ENCODE data around the gene NECAB3.
"Not testable (repeated sequence)": the region's sequence is repeated elsewhere in the genome, so short reads cannot be mapped to it uniquely, and the experiment has no call there.

The NECAB3 gene

DNA sequence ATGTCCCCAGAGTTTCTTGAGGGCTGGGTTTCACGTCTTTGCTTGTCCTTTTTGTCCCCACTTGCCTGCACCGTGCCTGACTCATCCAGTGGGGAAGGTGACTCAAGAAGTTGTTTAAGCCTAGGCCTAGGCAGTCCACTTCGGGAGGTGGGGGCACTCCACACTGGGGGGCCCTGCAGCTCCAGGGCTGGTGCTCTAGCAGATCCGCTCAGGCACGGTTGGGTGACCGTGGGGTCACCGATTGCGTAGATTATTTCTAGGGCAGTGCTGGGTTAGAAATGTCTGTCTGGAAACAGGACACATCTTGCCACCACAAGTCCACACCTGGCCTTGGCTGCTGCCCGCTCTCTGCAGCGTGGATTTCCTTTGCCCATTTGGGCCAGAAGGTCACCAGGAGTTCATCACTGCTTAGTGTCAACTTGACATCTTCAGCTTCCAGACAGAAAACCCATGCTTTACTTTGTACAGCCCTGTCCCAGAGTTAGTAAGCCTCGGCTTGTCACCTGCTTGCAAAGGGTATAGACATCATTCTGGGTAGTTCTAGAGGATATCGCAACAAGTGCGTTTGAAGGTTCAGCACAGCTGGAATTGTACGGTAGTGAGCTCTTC, 25.7 kb downstream of the NECAB3 start:
- DNase-seq, result peak; percentile 14 to 88

DNA sequence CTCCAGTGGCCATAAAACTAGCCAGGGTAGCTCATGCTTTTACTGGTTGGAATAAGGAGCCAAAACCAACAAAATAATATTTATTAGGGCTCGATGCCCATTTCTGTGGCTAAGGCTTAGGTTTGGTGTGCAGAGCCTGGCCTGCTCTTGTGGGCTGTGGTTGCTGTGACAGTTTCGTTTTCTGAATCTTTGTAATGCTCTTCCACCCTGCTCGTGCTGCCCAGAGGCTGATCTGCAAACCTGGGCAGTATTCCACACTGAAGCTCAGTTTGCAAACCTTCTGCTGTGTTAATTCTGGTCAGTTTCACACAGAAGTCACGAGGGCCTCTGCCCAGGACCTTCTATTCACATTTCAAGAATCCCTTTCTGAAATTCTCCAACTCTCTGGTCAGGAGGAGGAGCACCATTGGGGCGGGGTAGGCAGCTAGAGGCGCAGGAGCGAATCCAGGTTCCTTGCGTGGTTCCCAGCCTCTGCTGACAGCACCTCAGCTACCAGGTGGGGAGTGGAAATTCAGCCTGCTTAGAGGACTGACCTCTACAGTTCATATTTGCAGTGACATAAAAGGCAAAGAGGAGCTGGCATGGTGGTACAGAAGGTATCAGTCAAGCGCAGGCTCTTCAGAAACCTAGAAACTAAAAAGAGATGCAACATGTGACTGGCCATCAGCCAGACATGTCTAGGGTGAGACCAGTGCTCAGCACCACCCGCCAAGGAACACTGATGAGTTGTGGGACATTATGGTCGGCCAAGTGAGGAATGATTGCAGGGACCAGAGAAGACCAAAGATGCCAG, 26.4 kb downstream of the NECAB3 start:
- peak in 1 of 2 experiments; percentile 59 for DNase-seq

DNA sequence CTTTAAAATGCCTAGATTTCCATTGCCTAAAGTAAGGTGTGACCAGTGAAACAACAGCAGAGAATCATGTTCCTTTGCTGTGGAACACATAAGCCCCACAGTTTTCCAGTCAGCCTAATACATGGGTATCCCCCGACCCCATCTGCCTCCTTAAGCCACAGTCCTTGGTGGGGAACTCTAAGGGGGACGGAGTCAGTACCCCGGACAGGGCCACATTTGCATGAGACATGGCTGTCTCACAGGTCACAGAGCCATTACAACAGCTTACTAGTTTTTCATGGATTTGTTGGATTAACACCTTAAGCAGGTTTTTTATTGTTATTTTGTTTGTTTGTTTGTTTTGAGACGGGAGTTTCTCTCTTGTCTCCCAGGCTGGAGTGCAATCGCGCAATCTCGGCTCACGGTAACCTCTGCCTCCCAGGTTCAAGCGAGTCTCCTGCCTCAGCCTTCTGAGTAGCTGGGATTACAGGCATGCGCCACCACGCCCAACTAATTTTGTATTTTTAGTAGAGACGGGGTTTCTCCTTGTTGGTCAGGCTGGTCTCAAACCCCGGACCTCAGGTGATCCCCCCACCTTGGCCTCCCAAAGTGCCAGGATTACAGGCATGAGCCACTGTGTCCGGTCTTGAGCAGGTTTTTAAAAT, 27.1 kb downstream of the NECAB3 start:
- not testable (repeated sequence) for DNase-seq

DNA sequence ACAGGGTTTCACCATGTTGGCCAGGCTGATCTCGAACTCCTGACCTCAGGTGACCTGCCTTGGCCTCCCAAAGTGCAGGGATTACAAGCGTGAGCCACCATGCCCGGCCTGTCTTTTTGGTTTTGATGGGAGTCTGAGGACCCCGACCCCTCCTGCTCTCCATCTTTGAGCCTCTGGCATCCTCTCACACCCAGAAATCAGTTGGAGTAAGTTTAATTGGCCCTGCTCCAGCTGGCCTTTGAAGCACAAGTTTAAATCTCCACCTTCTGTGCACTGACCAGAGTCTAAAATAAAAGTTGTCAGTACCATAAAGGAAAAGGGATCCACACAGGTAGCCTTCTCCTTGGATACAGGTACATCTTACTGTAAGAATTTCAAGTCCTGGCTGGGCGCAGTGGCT, 28.0 kb downstream of the NECAB3 start:
- no peak for DNase-seq

DNA sequence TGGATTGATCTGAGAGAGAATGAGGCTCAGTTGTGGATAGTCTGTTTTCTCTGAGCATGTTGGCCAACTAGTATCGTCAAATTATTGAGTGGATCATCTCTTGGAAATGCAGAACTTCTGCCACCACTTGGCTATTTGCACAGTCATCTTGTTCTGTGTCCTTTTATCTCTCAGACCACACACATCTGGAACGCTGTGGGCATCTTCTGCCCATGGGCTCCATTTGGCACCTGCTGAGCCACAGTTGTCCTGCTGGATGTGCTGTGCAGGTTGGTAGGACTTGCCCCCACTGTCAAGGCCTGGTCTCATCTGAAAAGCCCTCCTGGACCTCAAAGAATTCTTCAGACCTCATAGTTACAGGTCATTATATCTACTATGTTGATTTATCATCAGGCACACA, 28.8 kb downstream of the NECAB3 start:
- no peak for DNase-seq

DNA sequence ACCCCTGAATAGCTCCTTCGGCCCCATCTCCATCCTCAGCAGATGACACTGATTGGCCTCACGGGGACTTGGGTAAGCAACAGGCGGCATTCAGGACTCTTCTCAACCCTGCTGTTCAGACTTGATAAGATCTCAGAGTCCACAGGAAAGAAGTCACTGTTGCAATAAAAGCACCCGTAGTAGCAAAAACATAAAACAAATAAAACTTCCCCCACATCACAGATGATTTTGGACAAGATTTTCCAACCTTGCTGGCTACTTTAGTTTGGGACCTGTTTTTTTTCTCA, 29.2 kb downstream of the NECAB3 start:
- no peak for DNase-seq

DNA sequence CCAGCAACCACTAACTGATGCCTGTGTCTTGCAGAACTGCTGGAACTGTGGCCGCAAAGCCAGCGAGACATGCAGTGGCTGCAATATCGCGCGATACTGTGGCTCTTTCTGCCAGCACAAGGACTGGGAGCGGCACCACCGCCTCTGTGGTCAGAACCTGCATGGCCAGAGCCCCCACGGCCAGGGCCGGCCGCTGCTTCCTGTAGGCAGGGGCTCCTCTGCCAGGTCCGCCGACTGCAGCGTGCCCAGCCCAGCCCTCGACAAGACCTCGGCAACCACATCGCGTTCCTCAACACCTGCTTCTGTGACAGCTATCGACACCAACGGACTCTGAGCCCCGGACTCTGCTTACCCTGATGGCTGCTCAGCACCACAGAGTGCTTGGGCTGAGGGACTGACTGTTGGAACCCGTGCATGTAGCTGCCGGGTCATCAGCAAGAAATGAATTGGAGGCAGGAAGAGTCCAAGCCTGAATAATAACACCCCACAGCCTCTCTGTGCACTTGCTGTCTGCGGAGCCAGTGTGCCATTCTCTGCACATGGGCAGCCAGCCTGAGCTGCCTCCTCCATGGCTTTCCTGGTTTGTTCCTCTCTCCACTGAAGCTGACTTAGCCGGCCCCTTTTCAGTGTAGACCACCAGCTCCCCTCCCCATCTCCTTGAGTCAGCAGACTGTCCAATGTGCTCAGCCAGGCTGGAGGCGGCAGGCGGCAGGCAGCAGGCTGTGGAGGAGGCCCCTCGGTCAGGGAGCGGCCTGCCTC, 29.7 kb downstream of the NECAB3 start:
- DNase-seq, result no peak

DNA sequence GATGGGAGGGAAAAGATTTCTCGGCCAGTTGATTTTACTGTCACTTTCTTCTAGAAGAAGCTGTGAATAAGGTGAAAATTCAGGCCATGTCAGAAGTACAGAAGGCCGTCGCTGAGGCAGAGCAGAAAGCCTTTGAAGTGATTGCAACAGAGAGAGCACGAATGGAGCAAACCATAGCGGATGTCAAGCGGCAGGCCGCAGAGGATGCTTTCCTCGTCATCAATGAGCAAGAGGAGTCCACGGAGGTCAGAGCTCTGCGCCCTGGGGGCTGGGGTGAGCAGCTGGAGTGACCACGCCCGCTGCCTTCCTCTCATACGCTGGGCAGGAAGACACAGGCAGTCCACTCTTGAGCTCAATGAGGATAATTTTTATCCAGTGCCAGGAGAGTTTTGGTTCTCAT, 33.9 kb downstream of the NECAB3 start:
- no peak for DNase-seq

DNA sequence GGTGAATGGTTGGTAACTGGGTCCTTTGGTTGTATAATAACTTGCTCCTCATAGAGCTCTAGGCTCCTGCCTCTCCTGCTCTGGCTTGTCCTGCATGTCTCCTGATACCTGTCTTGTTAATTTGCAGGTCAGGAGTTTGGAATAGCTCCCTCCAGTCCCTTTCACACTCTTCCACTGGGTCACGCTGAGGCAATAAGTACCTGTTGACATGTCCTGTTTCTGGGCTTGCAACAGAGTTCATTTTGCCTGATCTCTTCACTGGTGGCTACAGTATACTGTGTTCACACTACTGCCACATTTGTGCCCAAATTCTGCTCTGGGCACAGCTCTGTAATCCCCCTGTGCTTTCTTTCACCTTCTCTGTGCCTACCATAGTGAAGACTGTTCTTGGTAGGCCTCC, 37.5 kb downstream of the NECAB3 start:
- no peak for DNase-seq

DNA sequence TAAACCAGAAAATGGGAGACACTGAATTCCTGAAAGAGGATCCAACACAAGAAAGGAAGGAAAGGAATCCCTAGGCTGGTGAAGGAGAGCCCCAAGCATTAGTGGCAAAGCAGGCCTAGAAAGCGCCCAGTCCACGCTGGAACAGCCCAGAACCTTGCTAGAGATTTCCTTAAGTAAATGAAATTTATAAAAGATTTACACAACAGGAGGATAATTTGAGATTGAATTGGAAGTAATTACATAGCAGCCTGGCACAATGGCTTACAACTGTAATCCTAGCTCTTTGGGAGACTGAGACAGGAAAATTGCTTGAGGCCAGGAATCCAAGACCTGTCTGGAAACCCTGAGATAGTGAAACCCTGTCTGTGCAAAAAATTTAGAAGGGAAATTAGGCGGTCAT, 38.9 kb downstream of the NECAB3 start:
- no peak for DNase-seq

DNA sequence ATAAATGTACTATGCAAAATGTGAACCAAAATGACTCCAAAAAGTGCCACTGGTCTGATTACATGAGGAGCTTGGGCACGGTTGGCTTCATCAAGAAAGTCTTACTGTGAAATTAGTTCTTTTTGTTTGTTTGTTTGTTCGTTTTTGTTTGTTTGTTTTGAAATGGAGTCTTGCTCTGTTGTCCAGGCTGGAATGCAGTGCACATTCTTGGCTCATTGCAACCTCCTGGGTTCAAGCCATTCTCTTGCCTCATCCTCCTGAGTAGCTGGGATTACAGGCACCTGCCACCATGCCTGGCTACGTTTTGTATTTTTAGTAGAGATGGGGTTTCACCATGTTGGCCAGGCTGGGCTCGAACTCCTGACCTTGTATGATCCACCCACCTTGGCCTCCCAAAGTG, 42.3 kb downstream of the NECAB3 start:
- not testable (repeated sequence) for DNase-seq

DNA sequence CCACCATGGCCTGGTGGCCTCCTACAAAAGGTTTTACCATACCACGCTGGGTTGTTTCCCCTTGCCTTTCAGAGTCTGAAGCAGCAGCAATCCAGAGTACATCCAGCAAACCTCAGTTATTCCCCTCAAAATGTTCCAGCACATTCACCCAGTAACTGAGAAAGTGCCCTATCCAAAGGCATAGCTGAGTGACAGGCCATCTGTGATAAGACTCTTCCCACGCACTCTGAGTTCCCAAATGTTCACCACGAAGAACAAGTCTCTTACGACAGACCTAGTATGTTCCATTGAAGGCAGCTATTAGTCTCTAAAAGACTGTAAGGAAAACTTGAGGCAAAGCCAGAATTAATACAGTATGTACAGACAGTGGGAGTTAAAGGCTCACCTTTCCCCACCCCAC, 43.7 kb downstream of the NECAB3 start:
- no peak for DNase-seq

DNA sequence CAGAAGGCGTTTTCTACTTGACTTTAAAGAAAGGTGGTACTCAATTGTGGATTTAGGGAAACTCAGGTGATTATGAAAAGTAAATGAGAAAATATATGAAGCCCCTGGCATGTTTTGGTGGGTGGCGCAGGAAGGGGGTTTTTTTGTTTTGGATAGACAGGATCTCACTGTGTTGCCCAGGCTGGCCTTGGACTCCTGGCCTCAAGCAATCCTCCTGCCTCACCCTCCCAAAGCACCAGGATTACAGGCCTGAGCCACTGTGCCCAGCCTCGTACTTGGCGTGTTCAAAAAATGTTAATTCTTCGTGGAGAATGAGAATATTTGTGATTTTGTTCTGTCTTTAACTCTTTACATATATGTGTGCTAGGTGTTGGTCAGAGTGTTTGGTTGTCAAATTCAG, 44.2 kb downstream of the NECAB3 start:
- DNase-seq, result no peak

DNA sequence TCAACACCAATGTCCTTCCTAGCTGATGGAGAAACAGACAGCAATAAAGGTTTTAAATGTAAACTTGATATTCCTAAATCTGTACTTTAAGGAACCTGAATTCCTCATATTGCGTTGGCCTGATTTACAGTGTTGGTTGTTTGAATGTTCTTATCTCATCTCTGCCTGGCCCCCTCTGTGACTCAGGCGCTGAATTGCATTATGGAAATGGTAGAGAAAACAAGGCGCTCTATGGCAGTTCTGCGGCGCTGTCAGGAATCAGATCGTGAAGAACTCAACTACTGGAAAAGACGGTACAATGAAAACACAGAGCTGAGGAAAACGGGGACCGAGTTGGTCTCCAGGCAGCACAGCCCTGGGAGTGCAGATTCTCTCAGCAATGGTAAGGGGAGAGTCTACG, 44.7 kb downstream of the NECAB3 start:
- DNase-seq, result no peak

DNA sequence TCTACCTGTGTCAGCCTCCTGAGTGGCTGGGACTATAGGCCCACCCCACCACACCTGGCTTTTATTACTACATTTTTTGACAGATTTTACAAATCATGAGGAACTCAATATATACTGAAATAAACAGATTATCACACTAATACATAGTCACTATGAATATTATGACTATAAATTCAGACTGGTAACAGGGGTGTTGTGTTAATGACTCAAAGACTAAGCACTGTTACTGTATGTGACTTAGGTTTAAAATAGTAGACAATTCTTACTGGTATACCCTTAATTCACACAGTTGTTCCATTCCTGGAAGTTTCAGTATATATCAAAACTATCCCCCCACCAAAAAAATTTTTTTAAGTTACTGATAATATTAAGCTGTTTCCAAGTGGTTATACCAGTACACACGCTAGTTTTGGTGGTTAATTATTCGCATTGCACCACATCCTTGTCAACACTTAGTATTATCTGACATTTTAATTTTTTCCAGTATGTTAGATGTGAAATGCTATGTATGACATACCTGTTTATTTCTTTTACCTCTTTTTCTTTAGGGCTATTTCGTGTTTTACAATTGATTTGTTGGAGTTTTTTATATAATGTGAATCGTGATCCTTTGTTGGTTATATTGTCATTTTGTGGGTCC, 46.5 kb downstream of the NECAB3 start:
- DNase-seq, result no peak

DNA sequence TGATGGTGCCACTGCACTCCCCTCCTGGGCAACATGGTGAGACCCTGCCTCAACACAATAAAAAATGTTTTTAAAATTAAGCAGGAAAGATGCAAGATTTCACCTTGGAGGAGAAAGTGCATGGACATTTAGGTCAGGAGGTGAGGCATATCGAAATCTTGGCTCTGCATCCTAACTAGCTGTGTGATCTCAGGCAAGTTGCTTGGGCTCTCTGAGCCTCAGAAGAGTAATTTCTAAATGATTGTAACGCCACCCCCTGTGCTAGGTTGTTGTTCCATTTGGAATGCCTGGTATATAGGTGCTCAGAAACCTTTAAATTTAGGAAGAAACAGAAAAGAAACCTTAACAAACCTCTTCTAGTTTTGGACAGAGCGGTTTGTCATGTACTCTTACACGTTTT, 48.0 kb downstream of the NECAB3 start:
- DNase-seq, result no peak

DNA sequence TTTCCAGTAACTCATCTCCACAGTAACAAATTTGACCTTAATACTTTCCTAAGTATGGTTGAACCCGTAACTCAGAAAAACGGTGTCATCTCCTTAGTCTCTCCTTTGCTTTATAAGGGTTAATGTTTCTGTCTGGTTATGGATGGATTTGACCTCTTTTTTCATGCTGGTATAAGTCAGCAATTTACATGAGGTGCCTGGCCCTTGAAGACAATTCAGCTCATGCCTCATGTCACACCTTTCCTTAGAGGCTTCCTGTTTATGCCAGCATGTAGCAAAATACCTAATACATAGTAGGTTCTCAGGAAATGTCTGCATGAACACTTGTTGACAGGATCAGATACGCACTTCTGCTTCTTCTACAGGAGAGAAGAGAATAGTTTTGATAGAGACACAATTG, 49.8 kb downstream of the NECAB3 start:
- DNase-seq, result no peak

DNA sequence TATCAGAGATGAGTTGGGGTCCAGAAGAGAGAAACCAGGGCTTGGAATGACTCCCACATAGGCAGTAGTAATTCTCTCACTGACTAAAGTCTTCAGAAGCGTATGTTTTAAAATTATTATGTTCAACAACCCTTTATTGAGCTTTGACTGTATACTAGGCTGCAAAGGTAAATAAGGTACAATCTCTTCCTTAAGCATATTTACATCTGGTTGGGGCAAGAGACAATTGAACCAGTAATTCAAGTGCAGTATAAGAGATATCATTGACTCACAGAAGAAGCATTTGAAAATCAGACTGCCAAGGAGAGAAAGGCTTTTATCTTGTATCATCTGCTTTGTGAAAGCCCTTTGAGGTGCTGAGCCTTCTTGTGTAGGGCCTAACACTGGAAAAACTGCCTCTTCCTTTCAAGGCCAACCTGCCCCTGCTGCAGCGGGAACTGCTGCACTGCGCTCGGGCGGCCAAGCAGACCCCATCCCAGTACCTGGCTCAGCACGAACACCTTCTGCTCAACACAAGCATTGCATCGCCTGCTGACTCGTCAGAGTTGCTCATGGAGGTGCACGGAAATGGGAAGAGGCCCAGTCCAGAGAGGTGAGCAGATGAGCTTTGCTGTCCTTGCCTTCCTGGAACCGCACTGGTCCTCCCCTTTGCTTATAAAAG, 51.4 kb downstream of the NECAB3 start:
- no peak for DNase-seq

DNA sequence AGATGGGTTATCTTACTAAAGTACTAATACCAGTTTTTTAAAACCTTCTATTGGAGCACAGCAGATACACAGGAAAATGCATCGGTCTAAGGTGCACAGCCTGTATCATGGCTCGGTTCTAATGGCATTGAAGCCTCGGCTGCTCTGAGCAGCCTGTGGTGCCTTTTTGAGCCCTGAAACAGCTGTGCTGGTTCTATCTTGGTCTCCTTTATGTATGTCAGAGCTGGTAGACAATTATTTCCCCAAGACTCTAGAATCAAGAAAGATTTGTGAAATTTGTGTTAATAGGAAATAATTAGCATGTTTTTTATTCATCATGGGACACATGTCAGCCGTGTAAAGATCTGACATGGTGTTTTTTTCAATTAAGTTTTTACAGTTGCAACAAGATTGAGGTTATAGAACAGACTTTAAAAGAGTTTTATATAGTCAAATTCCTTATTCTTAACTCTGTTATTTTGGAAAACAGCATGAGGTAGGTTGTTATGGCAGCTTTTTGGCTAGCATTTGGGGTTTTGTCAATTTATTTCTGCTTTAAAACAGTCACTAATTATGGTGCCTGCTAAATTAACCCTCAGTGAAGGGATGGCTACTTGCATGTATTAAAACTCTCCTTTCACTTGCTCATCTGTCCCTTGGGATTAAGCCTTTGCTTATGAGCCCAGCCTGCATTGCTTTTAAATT, 52.4 kb downstream of the NECAB3 start:
- DNase-seq, result peak in 1 of 2 experiments; percentile 21

DNA sequence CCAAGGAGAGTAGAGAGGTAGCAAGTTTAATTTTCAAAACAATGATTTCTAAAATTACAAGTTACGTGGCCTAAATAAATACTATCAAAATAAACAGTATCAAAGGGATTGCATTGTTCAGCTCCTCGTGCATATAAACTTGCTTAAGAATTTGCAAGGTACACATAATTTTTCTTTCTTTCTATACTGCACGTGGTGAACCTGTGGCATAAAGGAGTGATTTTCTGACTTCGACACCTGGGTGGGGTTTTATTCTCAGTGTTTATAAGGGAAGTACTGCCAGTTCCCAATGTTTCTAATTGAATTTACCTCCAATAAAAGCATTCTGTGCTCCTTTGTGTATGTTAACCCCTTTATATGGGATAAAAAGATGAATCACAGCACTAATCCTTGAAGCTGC, 62.2 kb downstream of the NECAB3 start:
- DNase-seq, result no peak

DNA sequence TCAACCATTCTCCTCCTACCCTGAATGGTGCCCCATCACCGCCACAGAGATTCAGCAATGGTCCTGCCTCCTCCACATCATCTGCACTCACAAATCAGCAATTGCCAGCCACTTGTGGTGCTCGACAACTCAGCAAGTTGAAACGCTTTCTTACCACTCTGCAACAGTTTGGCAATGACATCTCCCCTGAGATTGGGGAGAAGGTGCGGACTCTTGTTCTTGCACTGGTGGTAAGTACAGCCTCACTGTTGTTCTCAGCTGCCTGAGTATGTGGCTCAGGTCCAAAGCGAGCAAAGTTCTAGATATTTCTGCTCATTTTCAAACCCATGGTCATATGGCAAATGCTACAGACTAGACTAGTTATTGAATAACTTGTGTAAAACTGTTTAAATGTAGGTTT, 63.1 kb downstream of the NECAB3 start:
- DNase-seq, result no peak

DNA sequence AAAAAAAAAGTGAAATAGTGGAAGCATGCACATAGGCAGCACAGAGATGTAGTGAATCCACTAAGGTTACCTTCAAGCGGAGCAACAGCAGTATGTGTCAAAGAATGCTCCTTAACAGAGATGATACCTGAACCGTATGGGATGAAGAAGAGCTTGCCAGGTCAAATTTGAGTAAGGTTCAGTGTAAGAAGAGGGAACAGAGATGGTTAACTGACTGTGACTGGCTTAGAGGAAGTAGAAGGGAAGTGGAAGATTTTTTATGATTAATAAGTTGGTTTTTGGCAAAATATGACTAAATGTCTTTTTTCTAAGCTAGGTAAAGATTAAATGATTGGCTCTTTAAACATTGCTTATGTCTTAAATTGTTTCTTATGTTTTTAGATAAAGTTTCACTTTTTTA, 64.7 kb downstream of the NECAB3 start:
- DNase-seq, result no peak

All from NCI-H524 (cell line).